NCI-H1694 (cell line): Measurements from ENCODE around the gene CHST1.

Source experiments
- DNase-seq: peaks from one replicate; lab custom pipeline; 2025; lab: John Stamatoyannopoulos, UW

The CHST1 gene

DNA sequence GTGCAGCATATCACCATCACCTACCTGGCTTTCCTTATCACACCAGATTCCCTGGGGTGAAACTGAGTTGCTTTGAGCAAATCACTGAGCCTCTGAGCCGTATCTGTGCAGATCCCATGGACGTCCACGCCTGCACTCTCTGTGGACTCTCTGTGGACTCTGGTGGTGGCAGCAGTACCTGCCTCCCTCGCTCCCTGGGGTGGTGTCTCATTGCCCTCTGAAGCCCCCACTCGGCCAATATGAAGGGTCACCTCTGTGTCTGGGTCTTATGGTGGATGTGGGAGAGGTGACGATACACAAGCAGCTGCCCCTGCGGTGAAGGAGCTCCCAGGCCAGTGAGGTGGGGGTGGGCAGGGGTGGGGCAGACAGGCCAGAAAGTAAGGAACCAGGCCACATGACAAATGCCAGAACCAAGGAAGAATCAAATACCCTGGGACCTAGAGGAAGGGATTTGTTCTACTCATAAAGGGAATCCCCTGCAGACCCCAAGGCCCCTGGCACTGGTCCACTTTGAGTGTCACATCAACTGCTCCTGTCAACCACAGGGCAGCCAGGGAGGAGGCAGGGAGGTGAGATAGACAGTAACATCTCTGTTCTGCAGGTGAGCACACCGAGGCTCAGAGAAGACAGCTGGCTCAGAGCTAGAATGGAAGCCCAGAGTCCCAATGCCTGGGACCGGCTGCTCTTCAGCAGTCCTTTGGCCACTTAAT is 9.2 kb upstream of the CHST1 start:
- DNase-seq: no peak

DNA sequence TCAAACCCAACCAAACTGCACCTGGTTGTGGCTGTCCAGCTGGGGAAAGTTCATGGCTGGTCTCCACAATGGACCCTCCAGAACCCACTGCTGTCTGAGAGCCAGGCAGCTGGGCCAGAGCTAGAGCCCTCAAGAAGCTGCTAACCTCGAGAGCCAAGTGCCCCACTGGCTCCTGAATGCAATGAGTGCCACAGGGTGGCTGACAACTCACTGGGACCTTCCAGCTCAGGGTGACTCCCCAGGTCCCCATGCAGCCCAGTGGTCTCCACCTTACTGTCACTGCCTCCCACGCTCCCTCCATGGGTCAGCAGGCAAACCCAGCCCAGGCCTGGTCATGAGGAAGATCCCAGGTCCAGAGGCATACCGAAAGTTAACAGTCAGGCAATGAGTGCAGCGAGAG is 8.0 kb upstream of the CHST1 start:
- no peak for DNase-seq

DNA sequence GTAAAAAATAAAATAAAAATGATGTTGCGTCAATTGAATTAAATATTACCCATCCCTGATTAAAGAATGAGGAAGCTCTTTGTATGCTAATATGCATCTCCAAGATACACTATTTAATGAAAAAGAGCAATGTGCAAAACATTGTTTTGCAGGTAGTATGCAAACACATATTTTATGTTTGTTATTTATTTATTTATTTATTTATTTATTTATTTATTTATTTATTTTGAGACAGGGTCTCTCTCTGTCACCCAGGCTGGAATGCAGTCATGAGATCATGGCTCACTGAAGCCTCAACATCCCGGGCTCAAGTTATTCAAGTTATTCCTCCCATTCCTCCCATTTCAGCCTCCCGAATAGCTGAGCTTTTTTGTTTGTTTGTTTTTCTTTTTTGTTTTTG is 7.2 kb upstream of the CHST1 start:
- no peak for DNase-seq

DNA sequence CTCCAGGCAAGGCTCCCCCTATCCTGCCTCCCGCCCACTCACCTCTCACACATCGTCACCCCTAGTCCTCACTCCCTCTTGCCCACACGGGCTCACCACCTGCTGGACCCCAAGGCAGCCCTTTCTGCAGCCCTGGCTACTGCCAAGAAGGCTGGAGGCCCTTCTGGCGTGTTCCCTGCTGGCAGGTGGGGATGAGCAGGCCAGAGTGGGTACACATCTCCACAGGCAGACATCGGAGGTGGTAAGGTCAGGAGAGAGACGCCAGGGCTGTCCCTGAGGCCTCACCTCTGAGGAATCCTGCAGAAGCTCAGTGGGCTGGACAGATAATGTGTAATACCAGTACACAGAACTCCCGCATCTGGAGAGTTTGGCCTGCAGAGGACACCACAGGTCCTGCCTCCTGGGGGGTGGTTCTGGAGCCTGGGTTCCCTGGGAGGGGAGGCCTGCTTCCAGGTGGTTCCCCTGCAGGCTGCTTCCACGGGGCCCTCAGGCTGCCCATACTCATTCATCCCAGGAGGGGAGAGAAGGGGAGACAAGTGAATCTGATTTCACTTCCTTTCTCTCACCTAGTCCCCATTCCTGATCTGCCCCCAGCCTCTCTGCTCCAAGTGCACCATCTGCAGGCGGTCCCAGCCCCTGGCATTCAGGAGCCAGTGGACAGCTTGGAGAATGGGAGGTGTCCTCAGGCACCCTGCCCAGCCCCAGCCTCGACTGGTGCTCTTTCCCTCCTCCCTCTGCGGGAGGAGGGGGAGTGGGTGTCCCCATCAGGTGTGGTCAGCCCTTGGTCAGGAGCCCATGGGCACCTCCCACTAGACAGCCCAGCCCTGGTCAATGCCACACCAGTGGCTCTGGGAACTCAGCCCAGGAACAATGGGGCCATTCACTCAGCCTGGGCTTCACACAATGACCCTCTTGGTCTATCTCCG is 6.1 kb upstream of the CHST1 start:
- DNase-seq: no peak

DNA sequence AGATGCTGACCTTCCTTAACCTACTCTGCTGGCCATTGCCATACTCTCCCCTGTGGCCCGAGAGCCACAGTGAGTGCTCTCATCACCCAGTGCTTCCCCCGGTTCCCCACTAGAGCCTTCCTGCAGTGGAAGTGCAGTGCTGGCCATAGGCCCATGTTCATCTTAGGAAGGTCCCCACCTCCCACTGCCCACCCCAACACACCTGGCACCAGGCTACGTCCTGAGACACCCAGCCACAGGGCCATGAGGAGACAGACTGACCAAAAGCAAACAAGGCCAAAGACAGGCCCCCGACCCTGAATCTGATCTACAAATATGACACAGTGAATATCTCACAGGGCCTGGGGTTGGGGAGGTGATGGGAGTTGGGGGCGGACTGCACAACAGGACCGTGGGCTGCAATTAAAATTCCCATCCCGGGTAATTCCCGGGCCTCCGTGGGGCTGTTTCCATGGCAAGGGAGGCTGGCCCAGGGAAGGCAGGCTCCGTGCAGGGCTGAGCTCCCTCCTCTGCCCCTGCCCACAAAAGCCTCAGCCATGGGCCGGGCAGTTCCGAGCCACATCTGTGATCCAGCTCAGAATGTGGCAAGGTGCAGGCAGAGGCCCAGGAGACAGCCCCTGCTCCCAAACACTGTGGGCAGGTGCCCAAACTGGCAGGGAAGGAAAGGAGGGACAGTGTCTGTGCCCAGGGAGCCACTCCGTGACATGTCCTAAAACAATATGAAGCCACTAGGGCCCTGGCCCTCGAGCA is 5.1 kb upstream of the CHST1 start:
- DNase-seq: no peak

DNA sequence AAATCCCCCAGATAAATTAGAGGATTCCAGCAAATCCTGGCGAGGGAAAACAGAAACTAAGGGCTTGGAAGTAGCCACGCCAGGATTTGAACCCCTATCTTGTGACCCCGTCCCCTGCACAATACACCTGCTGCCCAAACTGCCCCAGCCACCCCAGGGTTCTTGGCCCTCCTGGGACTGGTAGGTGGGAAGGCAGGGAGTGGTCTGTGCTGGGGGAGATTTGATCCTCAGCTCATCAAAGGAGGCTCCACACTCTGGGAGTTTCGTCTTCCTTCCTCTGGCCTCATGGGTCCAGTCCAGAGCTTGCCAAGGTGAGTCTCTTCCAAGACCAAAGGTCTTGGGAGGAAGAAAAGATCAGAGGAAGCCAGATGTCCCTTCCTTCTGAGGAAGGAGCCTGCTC is 4.5 kb upstream of the CHST1 start:
- no peak for DNase-seq

DNA sequence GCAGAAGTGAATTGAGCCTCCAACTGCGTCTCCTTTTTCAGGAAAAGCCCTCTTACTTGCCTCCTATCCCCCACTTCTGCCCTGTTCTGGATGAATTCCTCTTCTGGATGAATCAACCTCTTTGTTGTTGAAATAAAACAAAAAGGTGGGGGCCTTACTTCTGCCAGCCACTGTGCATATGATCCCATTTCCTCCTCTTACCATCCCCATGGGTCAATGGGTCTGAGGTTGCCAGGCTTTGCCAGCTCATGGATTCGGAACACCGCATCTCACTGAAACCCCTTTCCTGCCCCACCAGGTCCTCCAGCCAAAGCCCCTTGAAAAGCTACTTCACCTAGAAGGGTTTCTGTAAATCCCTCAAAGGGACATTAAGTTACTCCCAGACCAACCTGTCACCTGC is 3.7 kb upstream of the CHST1 start:
- no peak for DNase-seq

DNA sequence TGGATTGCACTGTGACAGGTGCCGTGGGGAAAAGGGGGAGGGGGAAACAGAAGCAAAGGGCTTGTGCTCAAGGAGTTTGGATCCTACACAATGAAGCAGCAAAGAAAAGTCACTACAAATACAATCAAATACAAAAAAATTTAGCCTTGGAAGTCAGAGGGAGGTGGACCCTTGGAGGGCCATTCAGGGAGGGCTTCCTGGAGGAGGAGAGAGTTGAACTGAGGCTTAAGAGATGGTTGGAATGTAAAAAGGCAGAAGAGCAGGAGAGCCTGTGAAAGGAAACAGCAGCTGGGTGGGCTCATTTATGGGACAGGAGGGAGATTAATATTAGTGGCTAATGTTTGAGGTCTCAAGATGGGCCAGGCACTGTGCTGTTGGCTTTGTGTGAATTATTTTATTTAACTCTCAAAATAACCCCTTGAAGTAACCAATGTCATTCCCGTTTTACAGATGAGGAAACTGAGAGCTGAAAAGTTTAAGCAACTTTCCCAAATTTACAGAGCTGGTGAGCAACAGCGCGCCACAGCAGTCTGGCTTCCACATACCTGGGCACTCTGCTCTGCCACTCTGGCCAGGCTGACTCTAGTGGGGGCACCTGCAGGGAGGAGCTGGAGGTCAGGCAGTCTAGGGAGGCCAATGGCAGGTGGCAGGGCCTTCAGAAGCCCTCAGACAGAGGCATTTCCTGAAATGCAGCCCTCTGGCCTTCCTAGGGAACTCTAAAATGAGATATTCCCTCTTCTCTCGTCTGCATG is 2.7 kb upstream of the CHST1 start:
- DNase-seq: no peak

DNA sequence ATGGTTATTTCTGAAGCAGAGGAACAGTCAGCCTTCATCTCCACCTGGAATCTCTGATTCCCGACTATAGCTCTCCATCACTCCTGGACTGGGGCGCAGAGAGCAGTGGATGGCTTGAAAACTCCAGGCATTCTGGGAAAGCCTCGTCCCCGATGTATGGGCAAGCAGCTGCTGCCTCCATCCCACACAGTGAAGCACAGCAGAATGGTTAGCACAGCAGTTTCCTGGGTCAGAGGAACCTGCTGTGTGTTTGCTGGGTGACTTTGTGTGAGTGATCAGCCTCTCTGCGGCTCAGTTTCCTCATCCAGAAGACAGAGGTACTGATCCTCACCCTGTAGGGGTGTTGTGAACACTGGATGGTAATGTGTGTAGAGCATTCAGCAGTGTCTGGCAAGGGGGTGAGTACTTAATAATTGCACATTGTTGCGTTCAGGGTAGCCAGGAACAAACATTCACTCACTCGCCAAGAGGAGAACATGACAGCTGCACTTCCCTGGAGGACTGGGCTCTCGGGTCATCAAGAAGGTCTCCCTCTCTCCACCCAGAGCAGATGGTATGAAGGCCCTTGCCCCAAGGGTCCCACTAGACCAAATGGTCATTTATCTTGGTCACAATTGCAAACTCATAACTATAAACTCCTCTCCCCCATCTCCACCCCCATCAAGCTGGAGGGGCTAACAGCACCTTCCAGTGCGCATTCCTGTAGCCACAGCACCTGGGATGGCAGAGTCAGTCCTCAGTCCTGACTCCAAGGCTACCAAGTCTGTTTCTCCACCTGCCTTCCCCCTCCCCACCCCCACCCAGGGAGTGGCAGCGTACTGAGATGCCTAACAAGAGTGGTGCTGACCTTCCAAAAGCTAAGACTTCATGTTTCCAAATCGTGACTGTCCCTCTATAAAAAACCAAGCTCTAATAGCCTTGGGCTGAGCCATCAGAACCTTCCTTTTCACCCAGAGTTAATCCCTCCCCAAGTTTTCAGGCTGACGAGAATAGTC is 1.5 kb upstream of the CHST1 start:
- DNase-seq: no peak

DNA sequence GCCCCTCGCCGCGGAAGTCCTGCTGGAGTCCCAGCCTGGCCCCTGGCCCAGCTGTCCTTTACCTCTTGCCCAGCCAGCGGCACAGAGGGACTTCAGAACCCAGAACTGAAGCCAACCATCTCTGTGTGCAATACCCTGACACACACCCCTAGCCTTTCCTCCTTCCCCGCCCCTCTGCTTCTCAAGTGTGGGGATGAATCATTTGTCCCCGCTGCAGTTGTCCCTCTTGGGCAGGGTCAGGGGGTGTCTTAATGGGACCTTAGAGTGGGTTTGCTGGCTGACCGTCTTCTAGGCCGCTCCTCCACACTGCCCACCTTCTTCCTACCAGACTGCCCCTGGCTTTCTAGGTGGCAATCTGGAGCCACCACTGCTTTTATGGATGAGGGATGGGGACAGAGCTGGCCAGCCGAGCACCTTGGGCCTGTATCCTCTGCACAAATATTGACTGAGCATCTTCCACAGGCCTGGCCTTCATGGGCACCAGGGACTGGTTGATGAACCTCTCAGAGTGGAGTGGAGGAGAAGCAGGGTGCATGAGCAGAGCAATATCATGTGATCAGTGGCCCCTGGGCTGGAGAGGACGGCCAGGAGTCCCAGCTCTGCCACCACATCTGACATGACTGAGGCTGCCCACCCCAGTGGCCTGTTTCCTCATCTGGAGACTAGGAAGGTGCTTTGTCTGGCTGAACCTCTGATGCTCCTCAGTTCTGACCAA is 668 bp upstream of the CHST1 start:
- DNase-seq: no peak

DNA sequence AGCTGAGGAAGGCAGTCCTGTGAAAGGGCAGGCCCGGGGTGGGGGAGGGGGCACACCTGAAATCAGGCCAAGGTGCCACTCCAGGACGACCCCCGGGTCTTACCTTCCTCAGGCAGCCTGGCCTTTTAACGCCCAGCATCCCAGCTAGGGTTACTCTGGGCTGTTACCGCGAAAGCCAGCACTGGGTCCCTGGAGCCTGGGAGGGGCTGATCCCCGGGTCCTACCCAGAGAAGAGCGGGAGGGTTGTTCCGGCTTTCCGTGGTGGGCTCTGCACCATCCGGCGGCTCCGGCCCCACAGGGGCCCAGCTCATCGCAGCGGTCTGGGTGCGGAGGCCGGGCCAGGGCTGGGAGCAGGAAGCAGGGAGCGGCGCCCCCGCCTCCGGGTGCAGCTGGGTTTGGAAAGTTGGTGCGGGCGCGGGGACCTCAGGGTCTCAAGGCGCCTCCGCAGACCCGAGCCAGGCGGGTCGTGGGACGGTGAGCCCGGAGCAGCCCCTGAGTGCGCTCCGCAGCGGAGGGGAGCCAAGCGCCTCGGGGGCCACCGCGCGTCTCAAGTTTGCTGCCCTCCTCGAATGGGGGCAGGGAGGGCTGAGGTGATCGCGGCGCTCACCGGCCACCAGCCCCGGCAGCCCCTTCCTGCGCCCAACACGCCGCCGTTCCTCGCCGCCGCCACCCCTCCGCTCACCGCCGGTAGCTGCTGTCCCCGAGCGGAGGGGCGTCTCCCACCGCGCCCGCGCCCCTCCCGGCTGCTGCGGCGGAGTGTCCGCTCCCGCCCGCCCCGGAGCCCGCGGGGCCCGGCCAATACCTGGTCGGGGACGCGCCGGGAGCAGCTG is 831 bp downstream of the CHST1 start:
- no peak for DNase-seq

DNA sequence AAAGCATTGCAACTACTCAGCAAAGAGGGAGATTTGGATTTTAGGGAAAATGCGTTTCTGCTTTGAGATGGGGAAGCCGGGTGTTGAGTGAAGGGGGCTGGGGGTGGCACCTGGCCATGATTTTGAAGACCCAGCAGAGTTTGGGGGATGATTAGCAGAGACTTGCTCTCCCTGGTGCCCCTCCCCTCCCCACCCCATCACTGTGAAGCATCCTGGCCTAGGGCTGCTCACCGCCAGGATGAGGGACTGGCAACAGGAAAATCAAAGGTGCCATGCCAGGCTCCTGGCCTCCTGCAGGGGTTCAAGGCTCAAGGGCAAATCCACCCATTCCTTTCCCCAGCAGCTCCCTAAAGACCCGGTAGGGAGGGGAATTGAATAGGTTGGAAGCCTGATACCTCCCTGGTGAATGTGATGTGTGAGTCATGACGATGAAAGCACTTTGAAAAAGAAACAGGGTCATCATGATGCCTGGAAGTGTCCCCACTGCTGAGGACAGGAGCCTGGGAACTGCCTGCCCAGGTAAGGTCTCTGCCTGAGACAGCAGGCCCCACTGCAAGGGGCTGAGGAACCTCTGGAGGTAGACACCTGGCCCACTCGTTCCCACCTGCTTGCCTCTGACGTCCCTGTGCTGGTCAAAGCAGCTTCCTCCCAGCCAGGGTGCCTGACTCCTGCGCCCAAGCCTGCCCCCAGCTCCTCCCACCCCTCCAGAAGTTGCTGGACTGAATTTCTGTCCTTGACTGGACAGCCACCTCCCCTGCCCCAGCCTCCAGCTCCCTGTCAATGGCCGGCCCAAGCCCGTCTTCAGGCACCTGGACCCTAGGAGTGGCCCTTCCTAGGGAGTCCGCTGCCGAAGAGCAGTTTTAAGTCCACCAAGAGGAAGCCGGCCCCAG is 1.7 kb downstream of the CHST1 start:
- DNase-seq: no peak

DNA sequence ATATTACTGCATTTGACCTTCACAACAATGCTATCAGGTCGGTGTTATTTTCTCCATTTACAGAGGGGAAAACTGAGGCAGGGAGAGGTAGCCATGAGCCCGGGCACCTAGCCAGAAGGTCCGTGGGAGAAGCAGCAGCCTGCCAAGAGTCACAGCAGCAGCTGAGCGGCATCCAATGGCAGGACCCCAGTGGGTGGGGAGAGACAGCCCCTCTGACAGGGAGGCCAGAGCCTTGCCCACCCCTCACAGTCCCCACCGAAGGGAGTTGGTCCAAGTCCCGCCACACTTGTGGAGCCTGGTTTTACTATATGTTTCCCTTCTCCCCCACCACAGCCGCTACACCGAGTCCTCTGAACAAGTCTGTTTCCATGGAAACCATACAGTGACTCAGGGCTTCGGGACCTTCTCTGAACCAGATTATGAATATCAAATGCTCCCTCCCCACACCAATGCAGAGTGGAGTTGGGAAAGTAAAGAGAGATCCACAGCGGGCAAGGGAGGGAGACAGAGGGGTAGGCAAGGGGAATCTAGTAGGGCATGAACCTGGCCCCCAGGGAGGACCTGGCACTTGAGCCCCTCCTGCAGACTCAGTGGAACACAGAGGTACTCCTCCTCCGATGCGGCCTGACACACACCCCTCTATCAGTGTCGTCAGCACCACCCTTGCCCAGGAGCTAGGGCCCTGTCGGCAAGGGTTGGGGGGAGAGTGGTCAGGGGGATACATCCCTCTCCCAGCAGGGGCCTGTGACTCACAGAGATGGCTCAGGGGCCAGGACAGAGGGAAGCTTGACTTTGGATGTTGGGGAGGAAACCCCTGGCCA is 2.5 kb downstream of the CHST1 start:
- peak; percentile 25 for DNase-seq

DNA sequence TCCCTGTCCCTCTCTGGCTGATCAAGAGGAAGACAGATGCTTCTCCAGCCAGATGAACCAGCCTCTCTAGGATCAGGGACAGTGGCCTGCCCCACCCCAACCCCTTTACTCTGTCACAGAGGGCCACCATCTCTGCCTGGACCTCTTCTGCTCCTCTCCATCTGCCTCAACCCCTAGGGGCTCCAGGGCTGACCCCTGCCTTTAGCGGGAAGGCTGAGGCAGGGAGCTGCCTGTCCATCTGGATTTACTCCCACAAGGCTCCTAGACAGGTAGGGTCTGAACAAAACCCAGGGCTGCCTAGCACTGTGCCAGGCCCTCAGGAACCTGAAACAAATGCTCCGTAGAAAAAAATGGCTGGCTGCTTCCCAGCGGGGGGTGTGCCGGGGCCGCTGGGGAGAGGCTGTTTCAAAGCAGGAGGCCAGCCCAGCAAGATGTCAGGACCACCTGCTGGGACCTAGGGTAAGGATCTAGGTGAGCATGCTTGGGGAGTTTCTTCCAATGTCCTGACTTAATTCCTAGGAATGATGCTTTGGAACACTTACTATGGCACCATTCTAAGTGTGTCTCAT is 3.2 kb downstream of the CHST1 start:
- no peak for DNase-seq

DNA sequence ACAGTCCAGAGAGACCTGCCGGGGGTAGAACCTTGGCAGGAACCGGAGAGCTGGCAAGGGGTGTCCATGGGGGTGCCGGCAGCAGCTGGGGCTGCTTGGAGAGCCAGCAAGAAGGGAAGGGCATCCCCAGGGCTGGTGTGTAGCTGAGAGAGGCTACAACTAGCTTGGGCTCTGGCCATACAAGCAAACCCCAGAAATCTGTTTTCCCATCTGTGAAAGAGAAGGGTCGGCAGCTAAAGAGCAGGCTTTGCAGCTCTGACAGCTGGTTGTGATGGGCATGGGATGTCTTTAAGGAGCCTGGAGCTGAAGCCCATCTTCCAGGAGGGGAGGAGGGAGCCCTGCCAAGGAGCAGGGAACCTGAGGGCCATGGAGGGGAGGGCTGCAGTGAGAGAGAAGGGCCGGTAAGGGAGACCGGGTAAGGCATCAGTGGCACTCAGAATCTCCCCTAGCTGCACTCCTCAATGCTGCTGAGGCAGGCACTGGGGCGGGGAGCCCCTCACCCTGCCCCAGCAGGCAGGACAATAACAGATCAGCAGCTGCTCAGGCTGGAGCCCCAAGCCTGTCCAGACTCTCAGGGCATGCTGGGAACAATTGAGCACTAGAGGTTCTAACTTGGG is 3.9 kb downstream of the CHST1 start:
- DNase-seq: no peak

DNA sequence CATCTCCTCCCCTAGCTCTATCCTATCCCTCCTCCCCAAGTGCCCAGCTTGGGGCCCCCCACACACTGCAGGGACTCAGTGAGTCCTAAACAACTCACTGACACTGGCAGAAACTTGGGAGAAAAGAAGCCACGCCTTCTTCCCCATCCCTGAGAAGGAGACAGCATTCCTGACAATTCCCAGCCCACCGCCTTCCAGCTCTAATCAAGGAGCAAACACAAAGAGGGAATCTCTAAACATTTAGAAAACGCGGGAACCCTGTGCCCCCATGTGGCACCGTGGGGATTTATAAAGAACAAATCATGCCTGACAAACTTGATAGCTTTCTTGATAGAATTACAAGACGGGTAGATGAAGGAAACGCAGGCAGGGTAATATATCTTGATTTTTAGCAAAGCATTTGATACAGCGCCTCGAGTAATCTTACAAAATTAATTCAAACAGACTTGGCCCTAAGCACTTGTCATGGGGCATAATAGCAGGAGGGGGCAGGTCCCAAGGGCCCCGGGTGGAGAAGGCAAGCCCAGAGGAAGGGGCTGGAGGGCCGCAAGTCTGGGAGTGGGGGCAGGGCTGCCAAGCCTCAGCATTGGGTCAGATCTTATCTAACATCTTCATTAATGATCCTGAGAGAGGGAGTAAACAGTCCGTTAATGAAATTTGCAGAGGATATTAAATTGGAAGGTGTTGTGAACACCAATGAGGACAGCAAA is 4.5 kb downstream of the CHST1 start:
- no peak for DNase-seq
